Measurements from ENCODE around the gene PRDM16.

The PRDM16 gene

GRCh38 chr1:3186526-3186921 is 117.5 kb downstream of the PRDM16 start:
- H3K4me1 ChIP-seq (ENCODE audit: insufficient read depth, low read length) = no peaks in the 10 kb centered on the region
- H3K4me2 ChIP-seq (ENCODE audit: insufficient read depth, low read length) = no peak overlapping the region
- no peaks in the 10 kb centered on the region for H3K27me3 ChIP-seq (ENCODE audit: insufficient read depth, low read length, poor library complexity)
- H3K27ac ChIP-seq (ENCODE audit: low read length) = no peak overlapping the region
- H2AFZ ChIP-seq (ENCODE audit: low read depth, low read length) = no peak overlapping the region
- ATAC-seq (ENCODE audit: insufficient read depth, low read depth) (no peak), DNase-seq (no peak)
- H3K9me3 ChIP-seq (ENCODE audit: insufficient read depth, low read length, severe bottlenecking) = peaks cover 8% of the 10 kb centered on the region
- H3K79me2 ChIP-seq (ENCODE audit: insufficient read depth, low read length) = no peaks in the 10 kb centered on the region
- H3K9ac ChIP-seq (ENCODE audit: low read depth, low read length) = no peak overlapping the region
- H3K4me3 ChIP-seq (ENCODE audit: low read depth in 1 of 2, low read length in 2 of 2) = no peak overlapping the region
- H3K36me3 ChIP-seq (ENCODE audit: insufficient read depth, low read length) = no peaks in the 10 kb centered on the region
- no peaks in the 10 kb centered on the region; the same call in 1 of the 2 replicates for H4K20me1 ChIP-seq (ENCODE audit: insufficient read depth, low read length)
- TF ChIP-seq EZH2 (IDR thresholded peaks at IDR 0.05; ENCODE audit: borderline replicate concordance, low read depth, low read length, severe bottlenecking) (no peak), CTCF (IDR thresholded peaks at IDR 0.05; ENCODE audit: borderline replicate concordance, extremely low read depth, low read length, poor library complexity, severe bottlenecking) (no peak)

GRCh38 chr1:3187415-3188149 is 118.6 kb downstream of the PRDM16 start:
- H3K79me2 ChIP-seq (ENCODE audit: insufficient read depth, low read length) = no peaks in the 10 kb centered on the region
- DNase-seq (no peak), ATAC-seq (ENCODE audit: insufficient read depth, low read depth) (no peak)
- no peaks in the 10 kb centered on the region for H3K9me3 ChIP-seq (ENCODE audit: insufficient read depth, low read length, severe bottlenecking)
- no peaks in the 10 kb centered on the region; the same call in 1 of the 2 replicates for H4K20me1 ChIP-seq (ENCODE audit: insufficient read depth, low read length)
- H3K4me1 ChIP-seq (ENCODE audit: insufficient read depth, low read length) = no peaks in the 10 kb centered on the region
- no peak overlapping the region for H2AFZ ChIP-seq (ENCODE audit: low read depth, low read length)
- H3K27ac ChIP-seq (ENCODE audit: low read length) = no peak overlapping the region
- no peak overlapping the region for H3K4me3 ChIP-seq (ENCODE audit: low read depth in 1 of 2, low read length in 2 of 2)
- no peak overlapping the region for H3K9ac ChIP-seq (ENCODE audit: low read depth, low read length)
- H3K27me3 ChIP-seq (ENCODE audit: insufficient read depth, low read length, poor library complexity) = no peaks in the 10 kb centered on the region
- no peaks in the 10 kb centered on the region for H3K36me3 ChIP-seq (ENCODE audit: insufficient read depth, low read length)
- H3K4me2 ChIP-seq (ENCODE audit: insufficient read depth, low read length) = no peak overlapping the region
- TF ChIP-seq CTCF (IDR thresholded peaks at IDR 0.05; ENCODE audit: borderline replicate concordance, extremely low read depth, low read length, poor library complexity, severe bottlenecking) (no peak), EZH2 (IDR thresholded peaks at IDR 0.05; ENCODE audit: borderline replicate concordance, low read depth, low read length, severe bottlenecking) (no peak)

GRCh38 chr1:3188150-3188971 is 119.4 kb downstream of the PRDM16 start:
- ATAC-seq (ENCODE audit: insufficient read depth, low read depth) (no peak), DNase-seq (no peak)
- Histone ChIP-seq H3K9me3 (ENCODE audit: insufficient read depth, low read length, severe bottlenecking) (no peaks in the 10 kb centered on the region), H3K27ac (ENCODE audit: low read length) (no peak overlapping the region), H3K27me3 (ENCODE audit: insufficient read depth, low read length, poor library complexity) (no peaks in the 10 kb centered on the region), H4K20me1 (ENCODE audit: insufficient read depth, low read length) (no peaks in the 10 kb centered on the region; the same call in 1 of the 2 replicates), H3K79me2 (ENCODE audit: insufficient read depth, low read length) (no peaks in the 10 kb centered on the region), H3K9ac (ENCODE audit: low read depth, low read length) (no peak overlapping the region), H3K4me2 (ENCODE audit: insufficient read depth, low read length) (no peak overlapping the region), H3K4me1 (ENCODE audit: insufficient read depth, low read length) (no peaks in the 10 kb centered on the region), H3K4me3 (ENCODE audit: low read depth in 1 of 2, low read length in 2 of 2) (no peak overlapping the region), H2AFZ (ENCODE audit: low read depth, low read length) (no peak overlapping the region), H3K36me3 (ENCODE audit: insufficient read depth, low read length) (no peaks in the 10 kb centered on the region)
- TF ChIP-seq EZH2 (IDR thresholded peaks at IDR 0.05; ENCODE audit: borderline replicate concordance, low read depth, low read length, severe bottlenecking) (no peak), CTCF (IDR thresholded peaks at IDR 0.05; ENCODE audit: borderline replicate concordance, extremely low read depth, low read length, poor library complexity, severe bottlenecking) (no peak)
